EH (cell line): ENCODE data around the gene RND1.
A peak's percentile ranks its signal among the peaks of the same experiment; 100 is the strongest.
"Not testable (repeated sequence)": the region's sequence is repeated elsewhere in the genome, so short reads cannot be mapped to it uniquely, and the experiment has no call there.

Experiments
- DNase-seq: peaks from one replicate; pipeline ENCODE4 v3.0.0-alpha.2; 2015; ENCODE audit warnings: low read depth

The RND1 gene

GRCh38 chr12:48868451-48868850 is 2.8 kb upstream of the RND1 start:
- DNase-seq = no peak

DNA sequence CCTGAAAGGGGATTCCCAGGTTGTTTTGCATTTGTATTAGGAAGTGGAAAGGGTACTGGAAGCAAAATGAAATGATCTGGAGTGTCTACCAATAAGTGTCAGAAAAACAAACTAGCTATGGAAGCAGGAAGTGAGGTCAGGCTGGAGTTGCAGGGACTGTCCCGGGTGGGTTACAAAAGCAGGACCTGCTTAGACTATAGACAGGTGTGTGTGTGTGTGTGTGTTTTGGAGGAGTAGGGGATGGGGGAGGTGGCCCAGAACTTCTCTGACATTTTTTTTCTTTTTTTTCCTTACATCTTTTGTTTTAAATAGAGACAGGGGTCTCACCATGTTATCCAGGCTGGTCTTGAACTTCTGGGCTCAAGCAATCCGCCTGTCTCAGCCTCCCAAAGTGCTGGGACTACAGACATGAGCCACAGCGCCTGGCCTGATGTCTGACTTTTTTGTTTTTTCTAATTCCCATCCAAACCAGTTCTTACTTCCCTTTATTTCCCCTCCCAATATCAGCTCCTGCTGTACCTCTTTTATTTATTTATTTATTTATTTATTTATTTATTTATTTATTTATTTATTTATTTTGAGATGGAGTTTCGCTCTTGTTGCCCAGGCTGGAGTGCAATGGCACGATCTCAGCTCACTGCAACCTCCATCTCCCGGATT is 512 bp upstream of the RND1 start:
- no peak for DNase-seq

- DNase-seq = no peak
These were observed 2.4 kb downstream of the RND1 start for GRCh38 chr12:48863291-48863690.

- DNase-seq = no peak
These were observed 2.9 kb downstream of the RND1 start for GRCh38 chr12:48862760-48863159.

DNA sequence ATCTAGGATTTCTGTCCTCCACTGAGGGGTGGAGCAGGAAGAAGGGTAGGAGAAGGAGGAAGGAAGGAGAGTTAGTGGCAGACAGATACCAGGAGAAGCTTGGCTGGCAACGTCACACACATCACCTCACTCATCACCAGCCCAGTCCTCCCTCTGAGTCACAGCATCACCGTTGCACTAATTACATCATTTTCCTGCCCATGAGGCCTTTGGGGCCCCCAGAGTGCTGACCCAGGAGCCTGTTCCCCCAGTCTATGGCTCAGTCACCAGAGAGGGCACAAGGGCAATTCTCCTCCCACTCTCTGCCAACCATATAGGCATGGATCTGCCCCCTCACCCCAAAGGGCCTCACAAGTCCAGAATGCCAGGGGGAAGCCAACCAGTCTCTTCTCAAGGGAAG is 4.6 kb downstream of the RND1 start:
- DNase-seq = no peak

GRCh38 chr12:48860236-48860635 is 5.4 kb downstream of the RND1 start:
- not testable (repeated sequence) for DNase-seq

- no peak for DNase-seq
These were observed 6.1 kb downstream of the RND1 start for GRCh38 chr12:48859607-48860006.

DNA sequence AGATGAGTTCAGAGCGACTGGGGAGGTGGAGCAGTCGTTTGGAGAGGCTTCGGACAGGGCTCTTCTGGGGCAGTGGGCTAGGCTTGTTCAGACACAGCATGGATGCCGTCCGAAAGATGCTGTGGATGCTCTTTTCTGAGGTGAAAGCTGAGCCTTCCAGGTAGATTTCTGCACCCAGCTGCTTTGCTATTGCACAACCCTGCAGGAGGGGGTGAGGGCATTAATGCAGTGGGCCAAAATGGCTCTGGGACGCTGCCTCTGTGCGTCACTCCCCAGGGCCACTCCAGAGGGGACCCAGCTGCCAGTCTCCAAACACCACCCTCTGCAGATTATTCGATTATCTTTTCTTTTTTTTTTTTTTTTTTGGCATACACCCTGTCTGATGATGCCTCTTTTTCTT is 7.6 kb downstream of the RND1 start:
- no peak for DNase-seq

- no peak for DNase-seq
These were observed 8.2 kb downstream of the RND1 start for GRCh38 chr12:48857278-48857994.

DNA sequence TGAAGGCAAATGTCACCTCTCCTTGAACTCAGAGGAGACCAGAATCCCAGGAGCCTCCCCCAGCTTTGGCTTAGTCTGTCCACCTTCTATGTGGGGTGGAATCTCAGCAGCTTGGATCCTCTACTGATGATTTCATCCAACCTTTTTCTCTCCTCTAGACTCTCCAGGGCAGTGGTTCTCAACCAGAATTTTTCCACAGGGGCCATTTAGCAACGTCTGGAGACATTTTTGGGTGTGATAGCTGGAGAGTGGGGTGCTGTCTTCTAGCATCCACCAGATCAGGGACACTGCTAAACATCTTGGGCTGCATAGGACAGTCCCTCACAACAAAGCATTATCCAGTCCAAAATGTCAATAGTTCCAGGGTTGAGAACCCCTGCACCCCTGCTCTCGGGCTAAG is 9.3 kb downstream of the RND1 start:
- DNase-seq = no peak

DNA sequence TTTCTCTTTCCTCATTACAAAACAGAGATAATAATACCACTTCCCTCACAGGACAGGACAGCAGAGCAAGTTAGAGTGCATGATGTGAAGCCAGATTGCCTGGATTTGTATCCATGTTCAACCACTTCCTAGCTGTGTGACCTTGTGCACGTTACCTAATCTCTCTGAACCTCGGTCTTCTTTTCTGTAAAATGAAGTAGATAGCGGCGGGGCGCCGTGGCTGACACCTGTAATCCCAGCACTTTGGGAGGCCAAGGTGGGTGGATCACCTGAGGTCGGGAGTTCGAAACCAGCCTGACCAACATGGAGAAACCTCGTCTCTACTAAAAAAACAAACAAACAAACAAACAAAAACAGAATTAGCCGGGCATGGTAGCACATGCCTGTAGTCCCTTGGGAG is 10.7 kb downstream of the RND1 start:
- not testable (repeated sequence) for DNase-seq

DNA sequence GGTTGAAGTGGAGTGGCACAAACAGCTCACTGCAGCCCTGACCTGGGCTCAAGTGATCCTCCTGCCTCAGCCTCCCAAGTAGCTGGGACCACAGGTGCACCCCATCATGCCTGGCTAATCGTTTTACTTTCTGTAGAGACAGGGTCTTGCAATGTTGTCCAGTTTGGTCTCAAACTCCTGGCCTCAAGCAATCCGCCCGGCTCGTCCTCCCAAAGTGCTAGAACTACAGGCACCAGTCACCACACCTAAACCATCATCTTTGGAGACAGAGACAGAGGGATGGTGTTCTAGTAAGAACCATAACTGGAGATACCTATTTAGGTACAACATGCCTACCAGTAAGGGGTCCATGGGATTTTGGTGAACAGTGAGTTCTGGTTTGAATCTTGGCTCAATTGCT is 11.2 kb downstream of the RND1 start:
- DNase-seq = no peak

DNA sequence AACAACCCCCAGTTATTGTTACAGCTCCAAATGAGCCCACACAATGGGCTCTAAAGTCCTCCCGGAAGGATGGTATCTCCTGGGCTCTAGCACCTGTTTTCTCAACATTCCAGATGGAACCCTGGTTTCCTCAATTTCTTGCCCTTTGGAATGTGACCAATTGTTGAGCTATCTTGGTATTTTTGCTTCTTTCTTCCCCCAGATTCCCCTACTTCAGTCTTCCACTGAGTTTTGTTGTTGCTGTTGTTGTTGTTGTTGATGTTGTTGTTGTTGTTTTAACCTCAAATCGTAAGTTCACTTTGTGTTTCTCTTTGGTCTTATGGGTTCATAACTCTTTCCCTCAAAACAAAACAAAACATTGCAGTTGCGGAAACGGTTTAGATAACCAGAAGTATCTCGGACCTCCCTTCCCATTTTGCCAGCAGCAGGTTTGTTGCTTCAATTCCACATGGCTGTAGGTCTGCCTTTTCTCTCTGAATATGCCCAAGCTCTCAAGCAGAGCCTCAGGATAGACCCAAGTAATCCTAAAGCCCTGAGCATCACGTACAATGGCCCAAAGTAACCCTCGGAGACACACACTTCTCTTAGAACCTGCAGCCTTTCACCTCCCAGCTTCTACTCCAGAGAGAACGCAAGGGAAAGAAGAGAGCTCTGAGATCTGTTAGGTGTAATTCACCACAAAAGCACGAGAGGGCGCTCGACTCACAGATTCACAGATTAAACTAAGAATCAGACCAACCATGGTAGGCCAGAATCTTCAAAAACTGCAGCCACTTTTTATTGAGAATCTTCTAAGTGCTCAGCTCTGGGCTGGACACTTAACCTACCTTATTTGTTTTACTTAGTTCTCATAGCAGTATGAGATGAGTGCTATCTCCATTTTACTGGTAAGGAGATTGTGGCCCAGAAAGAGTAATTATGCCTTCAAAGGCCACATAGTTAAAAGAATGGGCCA is 12.7 kb downstream of the RND1 start:
- peak; percentile 89 for DNase-seq

DNA sequence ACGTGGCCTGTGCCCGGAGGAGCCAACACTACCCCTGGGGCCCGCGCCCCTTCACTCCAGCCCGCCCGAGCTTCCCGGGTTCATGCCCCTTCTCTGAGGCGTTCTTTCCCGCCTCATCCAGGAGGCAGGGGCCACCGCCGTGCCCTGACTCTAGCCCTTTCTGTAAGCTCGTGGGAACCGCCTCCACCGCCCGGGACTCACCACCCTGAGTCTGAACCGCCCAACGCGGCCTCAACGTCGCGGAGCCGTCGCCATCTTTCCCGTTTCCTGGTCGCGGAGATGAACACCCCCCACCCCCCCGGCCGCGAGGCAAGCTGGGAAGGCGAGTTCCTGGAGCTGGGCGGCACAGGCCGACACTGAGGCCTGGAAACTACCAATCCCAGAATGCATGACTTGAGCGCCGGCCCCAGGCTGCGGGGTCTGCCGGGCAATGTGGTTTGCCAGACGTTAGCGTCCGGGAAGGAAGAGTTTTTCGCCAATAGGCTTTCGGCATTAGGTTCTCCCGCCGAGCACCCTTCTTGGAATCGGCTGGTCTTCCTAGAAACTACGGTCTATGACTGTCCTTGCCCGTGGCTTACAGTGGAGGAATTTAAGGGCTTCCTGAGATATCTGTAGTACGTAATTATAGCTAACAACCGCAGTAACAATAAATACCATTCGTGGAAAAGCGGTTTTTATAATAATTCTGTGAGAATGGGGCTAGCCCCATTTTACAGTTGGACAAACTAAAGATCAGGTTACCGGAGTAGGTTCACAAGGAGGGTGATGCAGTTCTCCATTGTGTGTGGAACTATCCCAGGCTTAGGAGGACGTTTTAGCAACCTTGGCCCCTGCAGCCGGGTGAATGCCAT is 13.6 kb downstream of the RND1 start, which contains the start of gene DDX23:
TSS of gene DDX23 (minus strand) at position 281 of the 851 bp plus-strand sequence. CDS start 6,381 bp downstream, outside the sequence.
- DNase-seq = peak; percentile 99

- DNase-seq = not testable (repeated sequence)
These were observed 23.6 kb downstream of the RND1 start for GRCh38 chr12:48842021-48842420.

DNA sequence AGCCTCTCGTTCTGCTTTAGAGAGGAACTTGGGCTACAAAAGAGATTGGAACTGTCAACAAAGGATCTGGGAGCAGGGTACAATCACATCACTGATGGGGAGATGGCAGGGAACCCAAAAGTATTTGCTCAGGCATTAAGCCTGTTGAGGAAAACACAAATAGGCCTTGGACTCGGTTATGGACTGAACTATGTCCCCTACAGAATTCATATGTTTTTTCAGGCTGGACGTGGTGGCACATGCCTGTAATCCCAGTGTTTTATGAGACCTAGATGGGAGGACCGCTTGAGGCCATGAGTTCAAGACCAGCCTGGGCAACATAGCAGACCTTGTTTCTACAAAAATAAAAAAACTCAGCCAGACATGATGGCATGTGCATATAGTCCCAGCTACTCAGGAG is 27.6 kb downstream of the RND1 start:
- no peak for DNase-seq

GRCh38 chr12:48832321-48833060 is 33.2 kb downstream of the RND1 start:
- no peak for DNase-seq

GRCh38 chr12:48831257-48831656 is 34.4 kb downstream of the RND1 start:
- DNase-seq = no peak

DNA sequence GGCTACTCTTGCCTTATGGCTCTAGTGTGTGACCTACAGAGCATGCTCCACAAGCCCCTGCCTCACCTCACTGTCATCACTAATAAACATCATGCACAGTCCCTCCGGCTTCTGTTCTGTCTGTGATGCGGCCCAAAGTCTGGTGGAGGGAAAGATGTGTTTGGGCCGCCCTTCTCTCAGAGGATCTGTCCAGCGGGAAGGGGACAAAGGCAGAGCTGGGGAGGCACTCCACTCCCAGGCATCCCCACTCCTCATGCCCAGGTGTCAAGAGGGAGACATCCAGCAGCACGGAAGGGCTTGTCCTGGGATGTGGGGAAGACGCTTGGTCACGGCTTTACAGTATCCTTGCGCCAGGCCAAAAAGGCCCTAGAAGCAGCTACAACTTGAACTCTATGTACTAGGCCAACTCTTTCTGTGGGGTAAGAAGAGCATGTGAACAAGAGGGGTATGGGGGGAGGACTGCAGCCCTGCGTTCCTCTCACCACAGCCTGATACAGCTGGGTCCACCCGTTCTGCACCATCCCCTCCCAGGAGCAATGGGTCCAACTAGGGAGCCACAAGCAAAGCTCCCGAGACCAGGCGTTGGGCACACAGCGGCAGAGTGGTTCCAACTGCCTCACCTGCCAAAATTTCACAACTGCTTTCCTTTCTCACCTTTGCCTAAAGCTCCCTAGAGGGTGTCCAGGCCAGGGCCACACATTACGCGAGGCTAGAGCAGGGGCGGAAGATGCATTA is 36.7 kb downstream of the RND1 start:
- DNase-seq = no peak

- DNase-seq = no peak
These were observed 37.4 kb downstream of the RND1 start for GRCh38 chr12:48828293-48828692.
